HT-29 (cell line): ENCODE results near the gene SERTAD3. TPM values are rescaled to one million over a fixed set of nuclear protein-coding genes. Genes with fewer than 3 reads are reported as not detected.

Experiments used
- DNase-seq: peaks from one replicate; pipeline ENCODE4 v3.0.0-alpha.2; 2015; ENCODE audit warnings: low spot score
- total RNA-seq: library from RNA; depleted of rRNA; stranded (reverse); fragments of >200 nt; shearing (Covaris generic); gene quantifications from 2 replicates; pipeline ENCODE4 v1.2.3, GENCODE V29; 2014

Gene SERTAD3
- total RNA-seq, 1 experiment from 2014 or later, result 30.6 TPM

DNA sequence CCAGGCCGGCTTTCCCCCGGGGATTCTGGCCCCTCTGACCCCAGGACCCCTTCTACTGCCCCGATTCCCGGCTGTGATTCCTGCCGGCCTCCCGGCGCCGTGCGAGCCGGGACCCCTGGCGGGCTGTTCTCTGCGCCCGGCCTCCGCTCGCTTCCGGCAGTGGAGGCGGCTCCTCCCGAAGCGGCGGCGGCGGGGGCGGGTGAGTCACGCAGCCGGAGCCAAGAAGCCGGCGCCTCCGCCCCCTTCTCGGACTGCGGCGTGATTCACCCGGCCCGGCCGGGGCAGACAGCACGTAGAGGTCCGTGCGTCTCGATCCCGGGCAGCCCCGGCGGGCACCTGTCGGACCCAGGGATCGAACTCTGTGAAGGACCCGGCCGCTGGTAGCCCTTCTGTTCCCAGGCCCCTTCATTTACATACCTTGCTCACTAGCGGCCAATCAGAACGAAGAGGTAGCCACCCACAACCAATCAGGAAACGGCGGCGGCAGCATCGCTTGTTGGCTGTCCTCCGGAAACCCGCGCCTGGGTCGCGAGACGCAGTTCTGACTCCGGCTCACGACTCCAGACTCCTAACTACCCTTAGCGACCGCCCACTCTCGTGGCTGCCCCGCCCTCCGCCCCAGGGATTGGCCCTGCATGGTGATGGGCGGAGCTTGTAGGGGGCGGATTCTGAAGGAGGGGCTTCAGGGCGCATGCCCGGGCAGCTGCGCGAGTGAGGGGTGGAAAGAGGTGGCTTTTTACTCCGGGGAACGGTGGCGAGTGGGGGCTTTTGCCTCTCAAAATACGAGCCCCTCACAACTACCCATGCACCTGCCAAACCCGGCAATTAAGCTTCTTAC, 18.5 kb downstream of the SERTAD3 start, which contains the start of gene SERTAD1:
Gene SERTAD1, minus strand, starts transcription at position 543 of the 838 bp plus-strand sequence. CDS start 2,446 bp downstream, outside the sequence.
- peak; percentile 100 for DNase-seq

DNA sequence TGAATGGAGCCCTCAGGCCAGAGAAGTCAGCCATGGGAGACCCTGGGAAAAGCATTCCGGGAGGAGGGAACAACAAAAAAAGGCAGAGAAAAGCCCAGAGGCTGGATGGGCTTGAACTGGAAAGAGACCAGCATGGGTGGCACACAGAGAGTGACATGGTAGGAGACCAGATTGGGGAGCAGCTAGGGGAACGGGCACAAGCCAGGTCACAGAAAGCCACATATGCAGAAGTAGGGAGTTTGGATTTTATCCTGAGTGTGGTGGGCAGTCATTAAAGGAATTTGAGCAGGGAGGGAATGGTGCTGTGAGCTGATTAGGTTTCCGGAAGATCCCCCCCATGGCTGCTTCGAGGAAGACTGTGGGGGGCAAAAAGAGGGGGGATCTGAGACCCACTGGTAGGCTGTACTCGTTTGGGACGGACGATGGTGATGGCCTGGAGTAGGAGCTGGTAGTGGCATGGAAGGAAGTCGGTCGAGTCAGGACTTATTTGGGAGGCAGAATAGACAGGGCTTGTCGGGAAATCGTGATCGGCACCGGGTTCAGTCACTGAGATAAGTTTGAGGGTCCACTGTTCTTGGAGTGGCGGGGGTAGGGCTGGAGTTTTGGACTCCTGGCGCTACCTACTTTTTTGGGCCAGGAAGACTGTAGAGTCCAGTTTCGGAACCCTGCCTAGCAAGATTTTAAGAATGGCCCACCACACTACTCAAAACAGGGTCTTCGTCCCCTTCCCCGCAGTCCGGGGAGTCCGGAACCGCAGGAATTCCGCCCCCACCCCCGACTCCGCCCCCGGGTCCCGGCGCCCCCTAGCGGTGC, 19.3 kb downstream of the SERTAD3 start:
- peak; percentile 62 for DNase-seq

DNA sequence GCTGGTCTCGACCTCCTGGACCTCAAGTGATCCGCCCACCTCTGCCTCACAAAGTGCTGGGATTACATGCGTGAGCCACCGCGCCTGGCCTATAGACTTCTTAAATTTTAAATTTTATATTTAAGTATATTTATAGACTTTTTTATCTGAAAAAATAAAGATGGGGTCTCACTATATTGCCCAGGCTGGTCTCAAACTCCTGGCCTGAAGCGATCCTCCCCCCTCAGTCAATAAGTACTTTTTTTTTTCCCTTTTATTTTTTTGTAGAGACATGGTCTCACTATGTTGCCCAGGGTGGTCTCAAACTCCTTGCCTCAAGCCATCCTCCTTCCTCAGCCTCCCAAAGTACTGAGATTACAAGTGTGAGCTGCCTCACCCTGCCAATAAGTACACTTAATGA, 20.2 kb downstream of the SERTAD3 start:
- no peak for DNase-seq

GRCh38 chr19:40422748-40423566, 21.2 kb downstream of the SERTAD3 start:
- no peak for DNase-seq

GRCh38 chr19:40421993-40422747, 22.0 kb downstream of the SERTAD3 start:
- no peak for DNase-seq

DNA sequence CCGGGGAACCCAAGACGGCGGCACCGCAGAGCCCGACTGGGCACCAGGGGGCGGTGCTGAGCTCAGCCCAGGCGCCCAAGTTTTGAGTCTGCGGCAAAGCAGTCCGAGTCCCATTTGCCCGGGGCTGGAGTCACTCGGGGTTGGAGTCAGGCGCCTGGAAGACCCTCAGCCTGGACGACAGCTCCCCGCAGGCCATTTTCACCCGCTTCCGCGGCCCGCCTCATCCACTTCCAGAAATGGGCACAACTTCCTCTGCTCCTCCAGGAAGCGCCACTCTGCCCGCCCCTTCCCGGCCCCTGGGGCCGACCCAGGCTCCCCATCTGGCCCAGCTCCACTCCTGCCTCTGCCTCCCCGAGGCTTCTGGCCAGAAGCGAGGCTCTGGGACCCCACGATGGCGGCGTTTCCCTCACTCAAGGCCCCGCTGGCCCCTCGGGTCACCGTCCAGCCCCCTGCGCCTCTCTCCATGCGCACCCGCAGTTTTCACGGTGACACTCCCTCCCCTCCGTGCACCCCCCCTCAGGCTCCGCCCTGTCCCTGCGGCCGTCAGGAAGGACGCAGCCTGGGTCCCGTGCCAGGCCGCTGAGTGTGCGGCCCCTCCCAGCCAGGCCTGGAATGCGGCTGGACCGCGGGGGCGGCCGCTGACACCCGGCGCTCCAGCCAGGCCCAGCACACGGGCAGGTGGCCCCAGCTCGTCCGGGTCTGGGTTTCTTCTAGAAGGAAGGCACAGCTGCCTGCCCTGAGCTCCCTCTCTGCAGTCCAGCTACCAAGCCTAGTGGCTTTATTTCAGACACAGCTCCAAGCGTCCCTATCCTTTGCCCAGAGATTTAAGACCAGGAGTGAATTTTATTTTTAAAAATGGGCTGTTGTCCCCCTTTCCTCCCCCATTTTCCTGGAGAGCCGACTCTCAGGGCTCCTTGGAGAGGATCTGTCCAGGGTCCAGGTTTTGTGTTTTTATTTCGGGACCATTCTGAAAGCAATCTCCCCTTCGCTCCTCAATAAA, 23.1 kb downstream of the SERTAD3 start:
- peak; percentile 98 for DNase-seq

DNA sequence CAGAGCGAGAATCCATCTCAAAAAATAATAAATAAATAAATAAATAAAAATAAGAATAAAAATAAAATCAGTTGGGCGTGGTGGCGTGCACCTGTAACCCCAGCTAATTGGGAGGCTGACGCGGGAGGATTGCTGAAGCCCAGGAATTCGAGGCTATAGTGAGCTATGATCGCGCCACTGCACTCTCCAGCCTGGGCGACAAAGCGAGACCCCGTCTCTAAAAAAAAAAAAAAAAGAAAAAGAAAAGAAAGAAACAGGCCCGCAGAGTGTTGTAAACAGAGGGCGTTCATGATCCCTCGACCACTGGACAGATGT, 23.7 kb downstream of the SERTAD3 start:
- DNase-seq, result no peak

GRCh38 chr19:40419780-40420179, 24.4 kb downstream of the SERTAD3 start:
- no peak for DNase-seq

- peak; percentile 36 for DNase-seq
Measured at GRCh38 chr19:40419066-40419612, 25.0 kb downstream of the SERTAD3 start.

DNA sequence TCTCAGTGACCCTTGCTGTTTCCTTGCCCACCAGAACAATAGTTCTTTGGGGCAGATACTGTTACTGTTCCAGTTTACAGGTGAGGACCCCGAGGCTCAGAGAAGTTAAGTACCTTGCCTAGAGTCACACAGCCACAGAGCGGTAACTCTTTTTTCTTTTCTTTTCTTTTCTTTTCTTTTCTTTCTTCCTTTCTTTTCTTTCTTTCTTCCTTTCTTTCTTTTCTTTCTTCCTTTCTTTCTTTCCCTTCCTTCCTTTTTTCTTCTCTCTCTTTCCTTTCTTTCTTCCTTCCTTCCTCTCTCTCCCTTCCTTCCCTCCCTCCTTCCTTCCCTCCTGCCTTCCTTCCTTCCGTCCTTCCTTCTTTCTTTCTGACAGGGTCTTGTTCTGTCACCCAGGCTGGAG, 26.1 kb downstream of the SERTAD3 start:
- DNase-seq, result no peak

- DNase-seq, result no peak
Measured at GRCh38 chr19:40417643-40417981, 26.5 kb downstream of the SERTAD3 start.

- DNase-seq, result peak; percentile 56
Measured at GRCh38 chr19:40416918-40417642, 27.1 kb downstream of the SERTAD3 start.

GRCh38 chr19:40415768-40416167, 28.4 kb downstream of the SERTAD3 start:
- DNase-seq, result no peak

DNA sequence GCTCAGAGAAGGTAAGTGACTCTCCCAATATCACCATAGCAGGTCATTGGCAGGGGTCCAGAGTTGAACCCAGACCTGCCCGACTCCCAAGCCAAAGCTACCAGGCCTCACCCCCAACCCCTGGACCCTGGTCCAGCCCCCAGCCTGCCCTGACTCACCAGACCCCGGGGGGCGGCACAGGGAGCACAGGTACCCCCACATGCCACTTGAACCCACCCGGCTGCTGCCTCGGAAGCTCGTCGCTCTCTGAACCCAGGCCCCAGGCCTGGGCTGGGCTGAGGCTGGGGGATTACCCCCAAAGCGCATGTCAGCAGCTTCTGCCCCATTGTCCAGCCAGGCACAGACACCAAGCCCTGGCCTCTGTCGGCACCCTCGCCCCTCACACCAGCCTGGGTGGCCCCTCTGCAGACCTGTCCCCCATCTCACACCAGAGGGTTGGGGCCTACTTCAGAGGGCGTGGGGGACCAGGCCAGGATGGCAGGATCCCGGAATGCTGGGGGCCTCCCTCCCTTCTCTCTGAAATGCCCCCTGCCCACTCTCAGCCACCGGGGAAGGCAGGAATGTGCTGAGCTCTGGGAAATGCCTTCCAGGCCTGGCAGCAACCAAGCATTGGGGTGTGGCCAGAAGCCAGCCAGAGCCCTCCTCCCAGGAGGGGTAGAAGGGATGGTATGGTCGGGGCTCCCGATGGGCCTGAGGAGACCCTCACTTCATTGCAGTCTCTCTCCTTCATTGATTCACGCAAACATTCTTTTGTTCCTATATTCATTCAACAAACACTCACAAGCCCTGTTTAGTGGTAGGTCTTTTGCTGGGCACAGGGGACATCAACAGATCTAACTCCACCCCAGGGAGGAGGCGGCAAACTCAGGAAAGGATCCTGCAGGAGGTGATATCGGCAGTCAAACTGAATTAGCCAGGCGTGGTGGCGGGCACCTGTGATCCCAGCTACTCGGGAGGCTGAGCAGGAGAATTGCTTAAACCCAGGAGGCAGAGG, 29.3 kb downstream of the SERTAD3 start:
- DNase-seq, result no peak

GRCh38 chr19:40413291-40413845, 30.8 kb downstream of the SERTAD3 start, which contains the start of gene PRX:
Gene PRX (minus strand): TSS chr19:40413378. CDS start chr19:40407932, 5,446 bp downstream.
- no peak for DNase-seq

DNA sequence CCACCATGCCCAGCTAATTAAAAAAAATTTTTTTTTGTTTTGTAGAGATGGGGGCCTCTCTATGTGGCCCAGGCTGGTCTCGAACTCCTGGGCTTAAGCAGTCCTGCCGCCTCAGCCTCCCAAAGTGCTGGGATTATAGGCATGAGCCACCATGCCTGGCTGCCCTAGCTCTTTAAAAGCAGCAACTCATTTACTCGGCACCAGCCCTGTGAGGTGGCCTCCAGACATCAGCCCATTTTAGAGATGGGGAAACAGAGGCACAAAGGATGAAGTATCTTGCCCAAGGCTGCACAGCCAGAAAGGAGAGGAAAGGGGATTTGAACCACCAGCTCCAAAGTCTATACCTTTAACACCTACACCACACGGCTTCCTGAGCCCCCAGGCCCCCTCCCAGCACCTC, 31.3 kb downstream of the SERTAD3 start:
- no peak for DNase-seq

DNA sequence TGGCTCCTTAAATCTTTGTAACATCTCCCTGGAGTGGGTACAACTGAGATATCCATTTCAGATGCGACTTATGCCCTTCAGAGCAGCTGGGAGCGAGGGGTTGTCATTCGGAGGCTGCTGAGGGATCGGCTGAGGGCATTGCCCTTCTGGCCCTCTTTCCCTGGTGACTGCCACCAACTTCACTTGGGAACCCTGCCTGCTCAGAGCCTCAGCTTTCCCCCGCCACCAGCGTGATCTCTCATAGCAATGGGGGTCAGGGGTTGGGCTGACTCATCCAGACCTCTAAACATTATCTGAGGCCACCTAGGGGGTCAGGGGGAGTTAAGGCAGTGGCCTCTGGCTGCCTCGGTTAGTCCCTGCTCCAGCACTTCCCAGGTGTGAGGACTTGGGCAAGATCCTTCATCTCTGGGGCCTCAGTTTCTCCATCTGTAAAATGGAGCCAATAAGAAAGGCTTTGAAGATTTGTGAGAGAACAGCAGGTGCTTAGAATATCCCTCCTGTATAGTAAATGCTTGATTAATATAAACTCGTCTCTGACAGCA, 32.1 kb downstream of the SERTAD3 start:
- no peak for DNase-seq
